Dermis blood vessel endothelial cell (primary cell): ENCODE data around the gene CDCA4. TPM values are rescaled to one million over a fixed set of nuclear protein-coding genes. Genes with fewer than 3 reads are reported as not detected.

ENCODE experiments used
- DNase-seq: peaks from one replicate; pipeline ENCODE4 v3.0.0; 2010
- total RNA-seq: library from RNA; depleted of rRNA; stranded (reverse); fragments of >200 nt; gene quantifications from 2 replicates; pipeline ENCODE4 v1.2.3, GENCODE V29; 2014

Gene CDCA4
- total RNA-seq, 1 donor from 2014 or later = 29.8 TPM

- DNase-seq = no peak
Observed at GRCh38 chr14:104974146-104974541, 46.7 kb downstream of the CDCA4 start.

GRCh38 chr14:104973385-104974145 is 47.3 kb downstream of the CDCA4 start:
- DNase-seq = no peak

- peak; percentile 96 for DNase-seq
Observed at GRCh38 chr14:104973135-104973384, 47.8 kb downstream of the CDCA4 start.

- DNase-seq = peak; percentile 55
Observed at GRCh38 chr14:104972301-104973134, 48.4 kb downstream of the CDCA4 start.

- DNase-seq = no peak
Observed at GRCh38 chr14:104971447-104972240, 49.2 kb downstream of the CDCA4 start.

GRCh38 chr14:104970231-104971068 is 50.4 kb downstream of the CDCA4 start:
- DNase-seq = peak; percentile 87

- DNase-seq = no peak
Observed at GRCh38 chr14:104969741-104970230, 51.1 kb downstream of the CDCA4 start.

GRCh38 chr14:104968541-104969401 is 52.1 kb downstream of the CDCA4 start:
- DNase-seq = peak; percentile 72

GRCh38 chr14:104968153-104968527 is 52.7 kb downstream of the CDCA4 start:
- DNase-seq = peak; percentile 67

- peak; percentile 64 for DNase-seq
Observed at GRCh38 chr14:104967386-104968152, 53.3 kb downstream of the CDCA4 start.

GRCh38 chr14:104966981-104967385 is 53.9 kb downstream of the CDCA4 start:
- DNase-seq = no peak

GRCh38 chr14:104966261-104966865 is 54.5 kb downstream of the CDCA4 start:
- no peak for DNase-seq

GRCh38 chr14:104965561-104966231 is 55.2 kb downstream of the CDCA4 start:
- no peak for DNase-seq

- DNase-seq = no peak
Observed at GRCh38 chr14:104964546-104964945, 56.3 kb downstream of the CDCA4 start.

Other genes with a start within 250 kb of the CDCA4 start
- gene AKT1, start 225.3 kb downstream of the CDCA4 start, total RNA-seq = 163 and 236 TPM in 2 replicates
- 5.1 and 7.0 TPM in 2 replicates for gene ZBTB42, start 220.0 kb downstream of the CDCA4 start, total RNA-seq
- gene CEP170B, start 155.8 kb downstream of the CDCA4 start, total RNA-seq = 9.0 and 12.3 TPM in 2 replicates
- under 0.01 and 0.05 TPM in 2 replicates for gene PLD4, start 96.2 kb downstream of the CDCA4 start, total RNA-seq
- 24.5 and 40.5 TPM in 2 replicates for gene AHNAK2, start 42.7 kb downstream of the CDCA4 start, total RNA-seq
- gene CLBA1, start 35.3 kb downstream of the CDCA4 start, total RNA-seq = 3.7 and 4.6 TPM in 2 replicates
- 0.09 and 0.85 TPM in 2 replicates for gene GPR132, start 44.3 kb upstream of the CDCA4 start, total RNA-seq
- 72.5 and 76.1 TPM in 2 replicates for gene JAG2, start 147.7 kb upstream of the CDCA4 start, total RNA-seq
- gene NUDT14, start 160.2 kb upstream of the CDCA4 start, total RNA-seq = 38.7 and 77.4 TPM in 2 replicates
- gene BTBD6, start 227.4 kb upstream of the CDCA4 start, total RNA-seq = 68.1 and 81.5 TPM in 2 replicates